D721Med (cell line): ENCODE data around the gene RNF146.
A peak's percentile ranks its signal among the peaks of the same experiment; 100 is the strongest.

ENCODE experiments used
- DNase-seq: peaks from one replicate; pipeline ENCODE4 v3.0.0; 2011; ENCODE audit warnings: low spot score; ENCODE audit not compliant: insufficient read length
- FAIRE-seq: peaks from 2 replicates; lab custom pipeline; 2011; peaks lifted over from hg19 to GRCh38; lab: Jason Lieb, UNC
- CTCF ChIP-seq: IDR thresholded peaks from 2 replicates; pipeline ENCODE4 v1.5.1; 2012; ENCODE audit warnings: mild to moderate bottlenecking, control low read depth; ENCODE audit not compliant: insufficient read depth; ENCODE audit errors: missing control alignments

Gene RNF146

DNA sequence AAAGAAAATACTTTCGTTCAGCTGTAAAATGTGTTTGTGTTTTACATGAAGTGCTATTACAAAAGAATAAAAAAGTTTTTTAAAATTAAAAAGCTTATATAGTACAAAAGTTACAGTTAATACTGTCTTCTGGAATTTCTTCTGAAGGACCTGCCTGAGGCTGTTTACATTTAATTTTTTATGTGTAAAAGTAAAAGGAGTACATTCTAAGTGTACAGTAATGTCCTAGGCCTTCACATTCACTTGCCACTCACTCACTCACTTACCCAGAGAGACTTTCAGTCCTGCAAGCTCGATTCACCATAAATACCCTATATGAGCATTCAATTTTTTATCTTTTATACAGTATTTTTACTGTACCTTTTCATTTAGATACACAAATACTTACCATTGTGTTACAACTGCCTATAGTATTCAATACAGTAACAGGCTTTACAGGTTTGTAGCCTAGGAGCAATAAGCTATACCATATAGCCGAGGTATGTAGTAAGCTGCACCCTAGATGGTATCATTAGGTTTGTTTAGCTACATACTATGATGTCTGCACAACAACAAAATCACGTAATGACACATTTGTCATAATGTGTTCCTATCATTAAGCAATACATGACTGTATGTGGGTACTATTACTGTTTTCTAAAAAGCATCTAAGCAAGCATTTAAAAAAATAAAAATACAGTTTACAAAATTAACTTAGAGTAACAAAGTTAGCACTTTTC, 33.0 kb downstream of the RNF146 start:
- no peak for TF ChIP-seq CTCF
- DNase-seq (no peak), FAIRE-seq (peak; percentile 79)

DNA sequence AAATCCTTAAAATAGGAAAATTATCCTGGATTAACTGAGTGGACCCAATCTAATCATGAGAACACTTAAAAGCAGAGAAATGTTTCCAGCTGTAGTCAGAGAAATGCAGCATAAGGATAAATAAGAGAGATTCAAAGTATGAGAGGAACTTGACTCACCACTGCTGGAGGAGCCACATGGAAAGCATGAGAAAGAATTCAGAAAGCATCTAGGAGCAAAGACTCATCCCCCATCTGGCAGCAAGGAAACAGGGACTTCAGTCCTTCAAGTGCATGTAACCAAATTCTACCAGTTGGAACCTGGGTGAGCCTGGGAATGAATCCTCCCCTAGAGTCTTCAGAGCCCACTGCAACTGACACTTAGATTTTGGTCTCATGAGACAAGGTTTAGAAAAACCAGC, 33.7 kb downstream of the RNF146 start:
- DNase-seq: no peak
- FAIRE-seq: peak; percentile 16
- TF ChIP-seq CTCF: no peak

GRCh38 chr6:127301199-127301700, 34.6 kb downstream of the RNF146 start:
- no peak for DNase-seq
- TF ChIP-seq CTCF: no peak
- peak; percentile 35 for FAIRE-seq

DNA sequence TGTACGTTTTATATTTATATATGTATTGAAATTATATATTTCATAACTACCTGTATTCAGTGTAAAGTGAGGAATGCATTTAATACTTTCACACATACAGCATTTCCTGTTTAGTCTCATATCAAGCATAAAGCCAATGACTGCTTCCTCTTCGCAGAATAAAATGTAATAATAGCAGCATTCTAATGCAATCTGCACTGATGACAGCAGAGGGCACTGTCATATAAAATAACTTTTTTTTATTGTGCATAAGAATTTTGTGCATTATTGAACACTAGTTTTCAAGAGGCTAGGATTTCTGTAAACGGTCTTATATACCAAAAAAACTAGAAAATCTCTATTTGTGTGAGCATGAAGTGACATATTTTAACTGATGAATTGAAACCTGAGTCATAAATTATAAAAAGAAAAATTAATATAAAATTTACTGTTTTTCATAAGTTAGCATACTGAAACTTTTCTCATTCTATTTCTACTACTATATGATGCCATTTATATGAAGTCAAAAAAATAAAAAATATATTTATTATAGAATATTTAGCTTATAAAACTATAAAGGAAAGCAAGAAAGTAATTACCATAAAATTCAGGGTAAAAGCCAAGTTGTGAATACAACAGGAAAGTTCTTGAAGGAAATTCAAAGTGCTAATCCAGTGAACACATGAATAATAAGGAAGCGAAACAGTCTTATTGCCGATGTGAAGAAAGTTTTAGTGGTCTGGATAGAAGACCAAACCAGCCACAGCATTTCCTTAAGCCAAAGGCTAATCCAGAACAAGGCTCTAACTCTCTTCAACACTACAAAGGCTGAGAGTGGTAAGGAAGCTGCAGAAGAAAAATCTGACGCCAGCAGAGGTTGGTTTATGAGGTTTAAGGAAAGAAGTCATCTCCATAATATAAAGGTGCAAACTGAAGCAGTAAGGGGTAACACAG, 36.3 kb downstream of the RNF146 start:
- peak; percentile 94 for TF ChIP-seq CTCF
- FAIRE-seq: peak; percentile 35
- no peak for DNase-seq

GRCh38 chr6:127303917-127304316, 37.3 kb downstream of the RNF146 start:
- DNase-seq: no peak
- no peak for TF ChIP-seq CTCF
- no peak for FAIRE-seq

- DNase-seq (no peak), FAIRE-seq (no peak)
- TF ChIP-seq CTCF: no peak
Measured at GRCh38 chr6:127305741-127306140, 39.1 kb downstream of the RNF146 start.
